Midbrain (tissue), 1 donor: ENCODE data around the gene SMIM28.

ENCODE experiments used
- DNase-seq: peaks from one replicate; lab custom pipeline; 2025; lab: John Stamatoyannopoulos, UW

Gene SMIM28

GRCh38 chr6:138430361-138431145 lies 52.8 kb downstream of the SMIM28 start:
- peak; percentile 39 for DNase-seq

- DNase-seq: no peak
Measured at GRCh38 chr6:138431256-138432062, 53.8 kb downstream of the SMIM28 start.

- DNase-seq: peak; percentile 19
Measured at GRCh38 chr6:138432063-138432356, 54.3 kb downstream of the SMIM28 start.
